GM12878 (cell line): Measurements from ENCODE around the gene ADAMTSL2. TPM values are rescaled to one million over a fixed set of nuclear protein-coding genes. Genes with fewer than 3 reads are reported as not detected.

Source experiments
- ATAC-seq: fragments of 200-7000 bp; cut with Tn5 transposase; 3 replicates; pipeline ENCODE4 v1.9.1; 2020; ENCODE audit warnings: mild to moderate bottlenecking, moderate library complexity
- BruUV-seq: library from RNA; stranded (reverse); fragments of 400-500 nt; replicated peaks from 2 replicates; lab custom pipeline; 2021; lab: Mats Ljungman, UMichigan
- CTCF ChIA-PET: fragments of 300-600 bp; sonication (Branson Sonifier 250); formaldehyde crosslinking; extraction: SDS; loops from one replicate; lab custom pipeline; 2021; ENCODE audit warnings: inconsistent platforms; lab: Yijun Ruan, JAX
- POLR2A ChIA-PET: fragments of 350-600 bp; formaldehyde crosslinking; extraction: SDS; loops from one replicate; lab custom pipeline; 2021; ENCODE audit warnings: inconsistent platforms; lab: Charles Lee
- RAD21 ChIA-PET: fragments of 300-600 bp; sonication (Branson Sonifier 250); formaldehyde crosslinking; loops from one replicate; lab custom pipeline; 2023; ENCODE audit warnings: antibody characterized with exemption; ENCODE audit not compliant: unreplicated experiment; lab: Charles Lee
- SMC1A ChIA-PET: fragments of 300-600 bp; sonication (Branson Sonifier 250); formaldehyde crosslinking; loops from one replicate; lab custom pipeline; 2023; ENCODE audit not compliant: unreplicated experiment, uncharacterized antibody; lab: Charles Lee
- DNase-seq: peaks from one replicate; pipeline ENCODE4 v3.0.0-alpha.2; 2011; ENCODE audit warnings: low read depth, low spot score
- FAIRE-seq: peaks from 3 replicates; lab custom pipeline; 2011; peaks lifted over from hg19 to GRCh38; lab: Jason Lieb, UNC
- H2AFZ ChIP-seq: 2 replicates; pipeline ENCODE4 v1.6.0; 2011; ENCODE audit warnings: low read depth, low read length, control low read depth; ENCODE audit not compliant: control insufficient read depth
- H3K27ac ChIP-seq: 2 replicates; pipeline ENCODE4 v1.5.1; 2011; ENCODE audit warnings: control low read depth; ENCODE audit not compliant: control insufficient read depth, insufficient read depth
- H3K27me3 ChIP-seq, 2 experiments: replicated peaks in 1 of 2; 2 replicates each; pipeline versions ENCODE4 v1.6.0 to v1.6.1; 2011; ENCODE audit warnings: low read length in 1 of 2; ENCODE audit not compliant: control insufficient read depth in 2 of 2, insufficient read depth in 2 of 2
- H3K36me3 ChIP-seq, 2 experiments: 2 replicates each; pipeline ENCODE4 v1.5.1; 2011; ENCODE audit warnings: low read length in 1 of 2; ENCODE audit not compliant: control insufficient read depth in 2 of 2, insufficient read depth in 2 of 2
- H3K4me1 ChIP-seq: 2 replicates; pipeline ENCODE4 v1.6.1; 2011; ENCODE audit warnings: mild to moderate bottlenecking, low read length, moderate library complexity, mixed read lengths; ENCODE audit not compliant: control insufficient read depth, insufficient read depth
- H3K4me2 ChIP-seq: 2 replicates; pipeline ENCODE4 v1.6.0; 2011; ENCODE audit warnings: control low read depth; ENCODE audit not compliant: control insufficient read depth, insufficient read depth
- H3K4me3 ChIP-seq: fragments of 200-600 bp; sonication (generic); 2 replicates; pipeline ENCODE4 v1.5.1; 2016
- H3K79me2 ChIP-seq: 2 replicates; pipeline ENCODE4 v1.6.0; 2011; ENCODE audit warnings: low read length; ENCODE audit not compliant: control insufficient read depth, insufficient read depth
- H3K9ac ChIP-seq: 2 replicates; pipeline ENCODE4 v1.8.0; 2011; ENCODE audit warnings: low read length, control low read depth, mixed read lengths; ENCODE audit not compliant: control insufficient read depth, insufficient read depth
- H3K9me3 ChIP-seq: replicated peaks from 3 replicates; pipeline ENCODE4 v1.5.1; 2011; ENCODE audit warnings: mild to moderate bottlenecking, low read length; ENCODE audit not compliant: control insufficient read depth, insufficient read depth
- H4K20me1 ChIP-seq: 2 replicates; pipeline ENCODE4 v1.6.0; 2011; ENCODE audit not compliant: control insufficient read depth, insufficient read depth
- BCL11A ChIP-seq: IDR thresholded peaks from 2 replicates; pipeline ENCODE4 v1.6.1; 2011; ENCODE audit warnings: low read depth, low read length
- BCLAF1 ChIP-seq: fragments of 450-650 bp; IDR thresholded peaks from 2 replicates; pipeline ENCODE4 v1.6.1; 2017; ENCODE audit warnings: antibody characterized with exemption, mild to moderate bottlenecking, moderate library complexity
- BRCA1 ChIP-seq: IDR thresholded peaks from 2 replicates; pipeline ENCODE4 v1.6.1; 2011; ENCODE audit warnings: low read depth, low read length, improper control_type of control experiment
- EED ChIP-seq: sonication (generic); IDR thresholded peaks from 2 replicates; pipeline ENCODE4 v1.6.1; 2016; ENCODE audit warnings: antibody characterized with exemption, low read depth
- GATAD2B ChIP-seq: fragments of 450-650 bp; conservative IDR thresholded peaks from 2 replicates; pipeline ENCODE4 v1.6.1; 2017; ENCODE audit warnings: low read depth, mild to moderate bottlenecking, moderate library complexity
- MEF2B ChIP-seq: fragments of 450-650 bp; IDR thresholded peaks from 2 replicates; pipeline ENCODE4 v1.6.1; 2018; ENCODE audit warnings: mild to moderate bottlenecking, moderate library complexity; ENCODE audit not compliant: partially characterized antibody, poor library complexity, severe bottlenecking
- NFXL1 ChIP-seq: fragments of 450-650 bp; IDR thresholded peaks from 2 replicates; pipeline ENCODE4 v1.6.1; 2017; ENCODE audit warnings: antibody characterized with exemption, mild to moderate bottlenecking, borderline replicate concordance
- NR2C1 ChIP-seq: fragments of 450-650 bp; IDR thresholded peaks from 2 replicates; pipeline ENCODE4 v1.6.1; 2017; ENCODE audit warnings: antibody characterized with exemption, mild to moderate bottlenecking, moderate library complexity
- RFX5 ChIP-seq: IDR thresholded peaks from 2 replicates; pipeline ENCODE4 v1.6.1; 2011; ENCODE audit warnings: low read depth, low read length, improper control_type of control experiment
- SUPT20H ChIP-seq: IDR thresholded peaks from 2 replicates; pipeline ENCODE4 v1.6.1; 2011; ENCODE audit warnings: low read depth, mild to moderate bottlenecking, low read length, moderate library complexity, borderline replicate concordance; ENCODE audit not compliant: control insufficient read depth
- WGBS: methylation state at CpG from one replicate; pipeline ENCODE4 v1.1.6; 2016; ENCODE audit warnings: low lambda C conversion rate; ENCODE audit not compliant: insufficient replicate concordance, insufficient coverage; ENCODE audit errors: missing lambda C conversion rate; 5-methylcytosine and 5-hydroxymethylcytosine counted together
- in situ Hi-C: fragments of 300-500 bp; cut with MboI; formaldehyde crosslinking; loops from 9 replicates; pipeline ENCODE4 v1.14.3; 2018; ENCODE audit warnings: mixed read lengths
- intact Hi-C: fragments of 100-400 bp; cut with micrococcal nuclease; formaldehyde crosslinking; loops from one replicate; pipeline ENCODE4 v1.14.2; 2022; ENCODE audit not compliant: unreplicated experiment
- polyA plus RNA-seq, 11 experiments: library from polyadenylated mRNA; depleted of rRNA in 4 of 11; unstranded in 6 of 11; stranded (reverse) in 5 of 11; fragments of >200 nt; fragmentation: Nextera tagmentation in 4 of 11; fragmentation: Illumina TruSeq in 1 of 11; extraction: Ambion mirVana in 4 of 11; extraction: Trizol in 1 of 11; gene quantifications; 1 replicate in 1 of 11; 2 replicates in 10 of 11; pipeline versions ENCODE4 v1.2.1 to v1.2.3, GENCODE V29; 2011 to 2016; ENCODE audit warnings: inconsistent platforms in 2 of 11, missing spikeins in 2 of 11, low read depth in 1 of 11
- total RNA-seq, 4 experiments: library from RNA; depleted of rRNA in 3 of 4; stranded (reverse); fragments of >200 nt in 3 of 4; fragmentation: Illumina TruSeq in 1 of 4; extraction: Trizol in 1 of 4; gene quantifications; 2 replicates each; pipeline versions ENCODE4 v1.2.1 to v1.2.3, GENCODE V29; 2013 to 2021

Gene ADAMTSL2
- total and polyA plus RNA-seq, 10 of the 15 experiments (the other 5 are each of a cell fraction or from before 2014, with no cell fraction given) = 0.07 TPM; not detected in 9

GRCh38 chr9:133517711-133518110 lies 16.8 kb upstream of the ADAMTSL2 start:
- ATAC-seq = no peak
- no peaks in the 10 kb centered on the region for H3K36me3 ChIP-seq
- intact Hi-C loops = no loop called here
- no peaks in the 10 kb centered on the region for H3K9me3 ChIP-seq
- TF ChIP-seq RFX5 (no peak), GATAD2B (no peak), BRCA1 (no peak), NFXL1 (no peak), MEF2B (no peak), EED (no peak), BCL11A (no peak), NR2C1 (no peak), SUPT20H (no peak), BCLAF1 (no peak)
- no peaks in the 10 kb centered on the region for H3K4me1 ChIP-seq
- H2AFZ ChIP-seq = no peak overlapping the region
- H3K27ac ChIP-seq = no peak overlapping the region
- H3K4me3 ChIP-seq = no peak overlapping the region
- no peaks in the 10 kb centered on the region for H3K79me2 ChIP-seq
- BruUV-seq = no TSS peak
- no peak for DNase-seq
- 19% methylated on average over 8 of the region's 8 CpGs for WGBS
- no peak overlapping the region for H3K4me2 ChIP-seq
- RAD21 ChIA-PET = no interaction called here
- peaks cover 0 to 2% of the 10 kb centered on the region in 2 experiments; a peak in 2 of 4 replicates for H3K27me3 ChIP-seq
- POLR2A ChIA-PET = no interaction called here
- in situ Hi-C loops = no loop called here
- no peak overlapping the region for H3K9ac ChIP-seq
- no peaks in the 10 kb centered on the region for H4K20me1 ChIP-seq
- CTCF ChIA-PET = interaction anchor here (0.7 to 1.3 kb wide), 2 partner anchors 67 to 225 kb away, joined by 3 read pairs; no protein-coding TSS in a partner anchor
- SMC1A ChIA-PET = no interaction called here
- no peak for FAIRE-seq
